GF-D8 (cell line): ENCODE measurements around the gene TSEN54.

ENCODE experiments used
- DNase-seq: peaks from one replicate; lab custom pipeline; 2025; lab: John Stamatoyannopoulos, UW

Gene TSEN54

GRCh38 chr17:75544250-75544649 is 27.9 kb downstream of the TSEN54 start:
- no peak for DNase-seq

- DNase-seq, result no peak
Measured at GRCh38 chr17:75546181-75546580, 29.9 kb downstream of the TSEN54 start.

GRCh38 chr17:75547091-75547490 is 30.8 kb downstream of the TSEN54 start:
- DNase-seq, result no peak

- DNase-seq, result no peak
Measured at GRCh38 chr17:75548813-75549212, 32.5 kb downstream of the TSEN54 start.

- DNase-seq, result no peak
Measured at GRCh38 chr17:75549246-75550138, 33.2 kb downstream of the TSEN54 start.

GRCh38 chr17:75550139-75550465 is 33.8 kb downstream of the TSEN54 start:
- no peak for DNase-seq

- DNase-seq, result no peak
Measured at GRCh38 chr17:75551266-75551665, 34.9 kb downstream of the TSEN54 start.

GRCh38 chr17:75552425-75553294 is 36.3 kb downstream of the TSEN54 start:
- no peak for DNase-seq

- peak; percentile 18 for DNase-seq
Measured at GRCh38 chr17:75553295-75554110, 37.2 kb downstream of the TSEN54 start.

GRCh38 chr17:75555679-75556153 is 39.4 kb downstream of the TSEN54 start:
- DNase-seq, result no peak

GRCh38 chr17:75557075-75557851 is 40.9 kb downstream of the TSEN54 start:
- no peak for DNase-seq

- DNase-seq, result no peak
Measured at GRCh38 chr17:75557852-75558665, 41.7 kb downstream of the TSEN54 start.

- no peak for DNase-seq
Measured at GRCh38 chr17:75558666-75559530, 42.6 kb downstream of the TSEN54 start.

GRCh38 chr17:75559958-75560533 is 43.7 kb downstream of the TSEN54 start:
- DNase-seq, result no peak

GRCh38 chr17:75561927-75562603 is 45.7 kb downstream of the TSEN54 start:
- DNase-seq, result no peak

- DNase-seq, result no peak
Measured at GRCh38 chr17:75563063-75563758, 46.9 kb downstream of the TSEN54 start.

- no peak for DNase-seq
Measured at GRCh38 chr17:75564195-75564594, 47.9 kb downstream of the TSEN54 start.

- no peak for DNase-seq
Measured at GRCh38 chr17:75565066-75565465, 48.7 kb downstream of the TSEN54 start.
